GM18520 (cell line): ENCODE results near the gene ZNF337.
"Not testable (repeated sequence)": the region's sequence is repeated elsewhere in the genome, so short reads cannot be mapped to it uniquely, and the experiment has no call there.

Experiments
- ATAC-seq: cut with Tn5 transposase; IDR thresholded peaks from one replicate; pipeline ENCODE4 v1.9.1; 2021; ENCODE audit not compliant: unreplicated experiment

The ZNF337 gene

GRCh38 chr20:25696371-25697131 is at the start of gene ZNF337:
TSS of gene ZNF337 (minus strand) at chr20:25696853. CDS start at chr20:25686417, 10,436 bp downstream.
- peak; percentile 95 for ATAC-seq

- no peak for ATAC-seq
These were observed 49.1 kb upstream of the ZNF337 start for GRCh38 chr20:25745738-25746137.

- ATAC-seq, result no peak
These were observed 48.4 kb upstream of the ZNF337 start for GRCh38 chr20:25745100-25745499.

- no peak for ATAC-seq
These were observed 47.6 kb upstream of the ZNF337 start for GRCh38 chr20:25744261-25744660.

- no peak for ATAC-seq
These were observed 44.4 kb upstream of the ZNF337 start for GRCh38 chr20:25741088-25741487.

- no peak for ATAC-seq
These were observed 43.1 kb upstream of the ZNF337 start for GRCh38 chr20:25739615-25740320.

- ATAC-seq, result no peak
These were observed 41.5 kb upstream of the ZNF337 start for GRCh38 chr20:25738198-25738597.

GRCh38 chr20:25733903-25734302 is 37.2 kb upstream of the ZNF337 start:
- ATAC-seq, result no peak

GRCh38 chr20:25730862-25731261 is 34.2 kb upstream of the ZNF337 start:
- ATAC-seq, result no peak

GRCh38 chr20:25726357-25726756 is 29.7 kb upstream of the ZNF337 start:
- no peak for ATAC-seq

- ATAC-seq, result no peak
These were observed 29.0 kb upstream of the ZNF337 start for GRCh38 chr20:25725639-25726038.

GRCh38 chr20:25723975-25724374 is 27.3 kb upstream of the ZNF337 start:
- no peak for ATAC-seq

- no peak for ATAC-seq
These were observed 23.6 kb upstream of the ZNF337 start for GRCh38 chr20:25720285-25720684.

- ATAC-seq, result not testable (repeated sequence)
These were observed 22.5 kb upstream of the ZNF337 start for GRCh38 chr20:25718896-25719809.

- ATAC-seq, result no peak
These were observed 11.0 kb upstream of the ZNF337 start for GRCh38 chr20:25707695-25708094.

GRCh38 chr20:25706793-25707192 is 10.1 kb upstream of the ZNF337 start:
- no peak for ATAC-seq

GRCh38 chr20:25705830-25706351 is 9.2 kb upstream of the ZNF337 start:
- no peak for ATAC-seq

- not testable (repeated sequence) for ATAC-seq
These were observed 7.7 kb upstream of the ZNF337 start for GRCh38 chr20:25704303-25704702.

GRCh38 chr20:25700835-25701234 is 4.2 kb upstream of the ZNF337 start:
- ATAC-seq, result not testable (repeated sequence)

GRCh38 chr20:25699914-25700313 is 3.3 kb upstream of the ZNF337 start:
- no peak for ATAC-seq

- no peak for ATAC-seq
These were observed 436 bp upstream of the ZNF337 start for GRCh38 chr20:25697132-25697446.
